GM23338 (cell line): ENCODE results near the gene KLC1. TPM values are rescaled to one million over a fixed set of nuclear protein-coding genes. Genes with fewer than 3 reads are reported as not detected.

Source experiments
- ATAC-seq: fragments of 200-7000 bp; cut with Tn5 transposase; 3 replicates; pipeline ENCODE4 v1.9.1; 2020
- DNase-seq: peaks from one replicate; pipeline ENCODE4 v3.0.0-alpha.2; 2015; ENCODE audit warnings: low spot score
- H2AFZ ChIP-seq: fragments of 200-600 bp; sonication (generic); 2 replicates; pipeline ENCODE4 v1.8.0; 2016; ENCODE audit warnings: antibody characterized with exemption, mild to moderate bottlenecking, moderate library complexity
- H3F3A ChIP-seq: fragments of 200-600 bp; sonication (generic); replicated peaks from 2 replicates; pipeline ENCODE4 v1.8.0; 2017; ENCODE audit warnings: antibody characterized with exemption, mixed run types, low read depth
- H3K27ac ChIP-seq: fragments of 200-600 bp; sonication (generic); 2 replicates; pipeline ENCODE4 v1.6.1; 2016; ENCODE audit warnings: low read depth
- H3K27me3 ChIP-seq: fragments of 200-600 bp; sonication (generic); 2 replicates; pipeline ENCODE4 v1.8.0; 2016; ENCODE audit warnings: mild to moderate bottlenecking, mixed run types, moderate library complexity; ENCODE audit not compliant: insufficient read depth
- H3K36me3 ChIP-seq: fragments of 200-600 bp; sonication (generic); 2 replicates; pipeline ENCODE4 v1.8.0; 2016; ENCODE audit warnings: mild to moderate bottlenecking; ENCODE audit not compliant: insufficient read depth
- H3K4me1 ChIP-seq: fragments of 200-600 bp; sonication (generic); 2 replicates; pipeline ENCODE4 v1.8.0; 2016; ENCODE audit warnings: mild to moderate bottlenecking, moderate library complexity; ENCODE audit not compliant: insufficient read depth
- H3K4me2 ChIP-seq: fragments of 200-600 bp; sonication (generic); 2 replicates; pipeline ENCODE4 v1.7.1; 2017; ENCODE audit warnings: mixed run types
- H3K4me3 ChIP-seq: fragments of 200-600 bp; sonication (generic); 2 replicates; pipeline ENCODE4 v1.6.1; 2016; ENCODE audit warnings: mixed run types
- H3K79me2 ChIP-seq: fragments of 200-600 bp; sonication (generic); replicated peaks from 2 replicates; pipeline ENCODE4 v1.8.0; 2017; ENCODE audit warnings: mild to moderate bottlenecking; ENCODE audit not compliant: insufficient read depth
- H3K9me2 ChIP-seq: fragments of 200-600 bp; sonication (generic); 2 replicates; pipeline ENCODE4 v1.8.0; 2017; ENCODE audit not compliant: insufficient read depth
- H4K20me1 ChIP-seq: fragments of 200-600 bp; sonication (generic); replicated peaks from 2 replicates; pipeline ENCODE4 v1.8.0; 2017; ENCODE audit warnings: mild to moderate bottlenecking; ENCODE audit not compliant: insufficient read depth
- H3K27ac Mint-ChIP-seq: 2 replicates; pipeline ENCODE4 v1.8.0; 2020; ENCODE audit warnings: inconsistent platforms, mild to moderate bottlenecking, moderate library complexity, mixed read lengths
- H3K27me3 Mint-ChIP-seq: 3 replicates; pipeline ENCODE4 v1.8.0; 2022; ENCODE audit warnings: low read depth, mild to moderate bottlenecking, moderate library complexity, mixed read lengths, inconsistent platforms; ENCODE audit not compliant: insufficient read depth, poor library complexity
- H3K36me3 Mint-ChIP-seq: 3 replicates; pipeline ENCODE4 v1.8.0; 2021; ENCODE audit warnings: low read depth, mild to moderate bottlenecking, inconsistent platforms, moderate library complexity, mixed read lengths
- H3K4me1 Mint-ChIP-seq: 3 replicates; pipeline ENCODE4 v1.8.0; 2020; ENCODE audit warnings: mild to moderate bottlenecking, inconsistent platforms, mixed read lengths
- H3K4me3 Mint-ChIP-seq: 3 replicates; pipeline ENCODE4 v1.8.0; 2021; ENCODE audit warnings: moderate library complexity, mild to moderate bottlenecking, inconsistent platforms, mixed read lengths
- H3K9me3 Mint-ChIP-seq: 3 replicates; pipeline ENCODE4 v1.8.0; 2020; ENCODE audit warnings: moderate library complexity, mild to moderate bottlenecking, inconsistent platforms, mixed read lengths
- CREB1 ChIP-seq: fragments of 250-450 bp; sonication (Bioruptor Pico); IDR thresholded peaks from 2 replicates; pipeline ENCODE4 v1.5.0; 2020; ENCODE audit warnings: low read depth, mild to moderate bottlenecking, moderate library complexity
- EZH2 ChIP-seq: fragments of 200-600 bp; sonication (generic); IDR thresholded peaks from one replicate; pipeline ENCODE4 v1.8.0; 2017; ENCODE audit warnings: antibody characterized with exemption, mild to moderate bottlenecking, low read depth; ENCODE audit not compliant: unreplicated experiment
- EZH2phosphoT487 ChIP-seq: fragments of 200-600 bp; sonication (generic); IDR thresholded peaks from one replicate; pipeline ENCODE4 v1.8.1; 2018; ENCODE audit warnings: antibody characterized with exemption; ENCODE audit not compliant: unreplicated experiment
- JUNB ChIP-seq: IDR thresholded peaks from one replicate; pipeline ENCODE4 v1.6.1; 2016; ENCODE audit warnings: antibody characterized with exemption; ENCODE audit not compliant: unreplicated experiment
- NANOG ChIP-seq: IDR thresholded peaks from 2 replicates; pipeline ENCODE4 v1.6.1; 2016; ENCODE audit warnings: antibody characterized with exemption, borderline replicate concordance
- POLR2AphosphoS5 ChIP-seq: IDR thresholded peaks from 2 replicates; pipeline ENCODE4 v1.6.1; 2016; ENCODE audit warnings: antibody characterized with exemption, low read depth
- STAT1 ChIP-seq: IDR thresholded peaks from one replicate; pipeline ENCODE4 v1.6.1; 2016; ENCODE audit warnings: antibody characterized with exemption; ENCODE audit not compliant: unreplicated experiment
- ZNF114 ChIP-seq: fragments of 250-450 bp; sonication (Bioruptor Pico); IDR thresholded peaks from 2 replicates; pipeline ENCODE4 v1.5.0; 2020; ENCODE audit warnings: mild to moderate bottlenecking, moderate library complexity
- ZNF331 ChIP-seq: fragments of 250-450 bp; sonication (Bioruptor Pico); IDR thresholded peaks from 2 replicates; pipeline ENCODE4 v1.5.0; 2020; ENCODE audit warnings: low read depth, mild to moderate bottlenecking, moderate library complexity
- polyA plus RNA-seq: library from polyadenylated mRNA; unstranded; fragments of >200 nt; fragmentation: Nextera tagmentation; extraction: Ambion mirVana; gene quantifications from 2 replicates; pipeline ENCODE4 v1.2.1, GENCODE V29; 2016
- total RNA-seq: library from RNA; depleted of rRNA; stranded (reverse); fragments of >200 nt; shearing (Covaris generic); gene quantifications from 2 replicates; pipeline ENCODE4 v1.2.3, GENCODE V29; 2014
- TF ChIP-seq, protein P1 (sequence below): fragments of 250-450 bp; sonication (Bioruptor Pico); IDR thresholded peaks from 2 replicates; pipeline ENCODE4 v1.5.0; 2020; ENCODE audit warnings: mild to moderate bottlenecking, moderate library complexity
- TF ChIP-seq, protein P2 (sequence below): IDR thresholded peaks from one replicate; pipeline ENCODE4 v1.6.1; 2018; ENCODE audit warnings: antibody characterized with exemption; ENCODE audit not compliant: unreplicated experiment
- TF ChIP-seq, protein P3 (sequence below), 2 experiments: fragments of 200-600 bp in 1 of 2; sonication (generic) in 1 of 2; conservative IDR thresholded peaks; 2 replicates each; pipeline versions ENCODE4 v1.5.1 to v1.6.1; 2016 to 2017; ENCODE audit warnings: antibody characterized with exemption in 2 of 2, low read depth in 2 of 2, mild to moderate bottlenecking in 2 of 2, moderate library complexity in 1 of 2
- TF ChIP-seq, protein P4 (sequence below): IDR thresholded peaks from 2 replicates; pipeline ENCODE4 v1.6.1; 2016; ENCODE audit warnings: antibody characterized with exemption

Gene KLC1
- total and polyA plus RNA-seq, 2 experiments from 2014 or later = 165 to 308 TPM

DNA sequence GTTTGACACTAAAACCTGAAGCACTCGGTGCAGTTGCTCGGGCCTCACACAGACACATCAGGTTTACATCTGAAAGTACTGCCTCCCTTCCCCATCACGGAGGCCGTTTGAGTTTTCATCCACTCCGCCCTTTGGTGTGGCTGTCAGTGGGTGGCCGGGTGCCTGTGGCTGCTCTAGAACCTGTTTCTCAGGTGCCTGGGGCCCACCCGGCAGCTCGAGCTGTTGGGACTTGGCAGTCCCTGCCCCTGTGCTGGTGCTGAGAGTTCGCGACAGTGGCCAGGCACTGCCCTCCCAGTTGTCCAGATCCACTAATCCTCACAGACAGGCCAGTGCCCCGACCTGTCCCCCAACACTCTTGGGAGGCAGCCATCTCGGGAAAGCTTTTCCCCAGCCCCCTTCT is 63.9 kb downstream of the KLC1 start:
- Histone ChIP-seq H3K4me2 (no peak overlapping the region), H3F3A (peaks cover 12% of the 10 kb centered on the region; the same call in 1 of the 2 replicates), H4K20me1 (peaks cover 20% of the 10 kb centered on the region), H3K9me2 (no peaks in the 10 kb centered on the region), H3K27ac (no peak overlapping the region), H2AFZ (no peak overlapping the region), H3K27me3 (no peaks in the 10 kb centered on the region), H3K4me3 (no peak overlapping the region), H3K36me3 (peaks cover 10% of the 10 kb centered on the region; the same call in 1 of the 2 replicates), H3K79me2 (peaks cover 14% of the 10 kb centered on the region; the same call in 1 of the 2 replicates), H3K4me1 (peaks cover 6% of the 10 kb centered on the region; the same call in 1 of the 2 replicates)
- Mint-ChIP-seq H3K4me1 (peaks cover 24% of the 10 kb centered on the region), H3K36me3 (peaks cover 43% of the 10 kb centered on the region), H3K27ac (no peak overlapping the region), H3K9me3 (no peaks in the 10 kb centered on the region), H3K27me3 (peaks cover 21% of the 10 kb centered on the region), H3K4me3 (no peak overlapping the region)
- no peak for DNase-seq
- TF ChIP-seq NANOG (no peak), EZH2 (no peak), EZH2phosphoT487 (no peak), CREB1 (CRISPR knock-in tag) (no peak), ZNF114 (CRISPR knock-in tag) (no peak), ZNF331 (CRISPR knock-in tag) (no peak), STAT1 (no peak), JUNB (no peak), POLR2AphosphoS5 (no peak)
- TF ChIP-seq, protein P1, sequence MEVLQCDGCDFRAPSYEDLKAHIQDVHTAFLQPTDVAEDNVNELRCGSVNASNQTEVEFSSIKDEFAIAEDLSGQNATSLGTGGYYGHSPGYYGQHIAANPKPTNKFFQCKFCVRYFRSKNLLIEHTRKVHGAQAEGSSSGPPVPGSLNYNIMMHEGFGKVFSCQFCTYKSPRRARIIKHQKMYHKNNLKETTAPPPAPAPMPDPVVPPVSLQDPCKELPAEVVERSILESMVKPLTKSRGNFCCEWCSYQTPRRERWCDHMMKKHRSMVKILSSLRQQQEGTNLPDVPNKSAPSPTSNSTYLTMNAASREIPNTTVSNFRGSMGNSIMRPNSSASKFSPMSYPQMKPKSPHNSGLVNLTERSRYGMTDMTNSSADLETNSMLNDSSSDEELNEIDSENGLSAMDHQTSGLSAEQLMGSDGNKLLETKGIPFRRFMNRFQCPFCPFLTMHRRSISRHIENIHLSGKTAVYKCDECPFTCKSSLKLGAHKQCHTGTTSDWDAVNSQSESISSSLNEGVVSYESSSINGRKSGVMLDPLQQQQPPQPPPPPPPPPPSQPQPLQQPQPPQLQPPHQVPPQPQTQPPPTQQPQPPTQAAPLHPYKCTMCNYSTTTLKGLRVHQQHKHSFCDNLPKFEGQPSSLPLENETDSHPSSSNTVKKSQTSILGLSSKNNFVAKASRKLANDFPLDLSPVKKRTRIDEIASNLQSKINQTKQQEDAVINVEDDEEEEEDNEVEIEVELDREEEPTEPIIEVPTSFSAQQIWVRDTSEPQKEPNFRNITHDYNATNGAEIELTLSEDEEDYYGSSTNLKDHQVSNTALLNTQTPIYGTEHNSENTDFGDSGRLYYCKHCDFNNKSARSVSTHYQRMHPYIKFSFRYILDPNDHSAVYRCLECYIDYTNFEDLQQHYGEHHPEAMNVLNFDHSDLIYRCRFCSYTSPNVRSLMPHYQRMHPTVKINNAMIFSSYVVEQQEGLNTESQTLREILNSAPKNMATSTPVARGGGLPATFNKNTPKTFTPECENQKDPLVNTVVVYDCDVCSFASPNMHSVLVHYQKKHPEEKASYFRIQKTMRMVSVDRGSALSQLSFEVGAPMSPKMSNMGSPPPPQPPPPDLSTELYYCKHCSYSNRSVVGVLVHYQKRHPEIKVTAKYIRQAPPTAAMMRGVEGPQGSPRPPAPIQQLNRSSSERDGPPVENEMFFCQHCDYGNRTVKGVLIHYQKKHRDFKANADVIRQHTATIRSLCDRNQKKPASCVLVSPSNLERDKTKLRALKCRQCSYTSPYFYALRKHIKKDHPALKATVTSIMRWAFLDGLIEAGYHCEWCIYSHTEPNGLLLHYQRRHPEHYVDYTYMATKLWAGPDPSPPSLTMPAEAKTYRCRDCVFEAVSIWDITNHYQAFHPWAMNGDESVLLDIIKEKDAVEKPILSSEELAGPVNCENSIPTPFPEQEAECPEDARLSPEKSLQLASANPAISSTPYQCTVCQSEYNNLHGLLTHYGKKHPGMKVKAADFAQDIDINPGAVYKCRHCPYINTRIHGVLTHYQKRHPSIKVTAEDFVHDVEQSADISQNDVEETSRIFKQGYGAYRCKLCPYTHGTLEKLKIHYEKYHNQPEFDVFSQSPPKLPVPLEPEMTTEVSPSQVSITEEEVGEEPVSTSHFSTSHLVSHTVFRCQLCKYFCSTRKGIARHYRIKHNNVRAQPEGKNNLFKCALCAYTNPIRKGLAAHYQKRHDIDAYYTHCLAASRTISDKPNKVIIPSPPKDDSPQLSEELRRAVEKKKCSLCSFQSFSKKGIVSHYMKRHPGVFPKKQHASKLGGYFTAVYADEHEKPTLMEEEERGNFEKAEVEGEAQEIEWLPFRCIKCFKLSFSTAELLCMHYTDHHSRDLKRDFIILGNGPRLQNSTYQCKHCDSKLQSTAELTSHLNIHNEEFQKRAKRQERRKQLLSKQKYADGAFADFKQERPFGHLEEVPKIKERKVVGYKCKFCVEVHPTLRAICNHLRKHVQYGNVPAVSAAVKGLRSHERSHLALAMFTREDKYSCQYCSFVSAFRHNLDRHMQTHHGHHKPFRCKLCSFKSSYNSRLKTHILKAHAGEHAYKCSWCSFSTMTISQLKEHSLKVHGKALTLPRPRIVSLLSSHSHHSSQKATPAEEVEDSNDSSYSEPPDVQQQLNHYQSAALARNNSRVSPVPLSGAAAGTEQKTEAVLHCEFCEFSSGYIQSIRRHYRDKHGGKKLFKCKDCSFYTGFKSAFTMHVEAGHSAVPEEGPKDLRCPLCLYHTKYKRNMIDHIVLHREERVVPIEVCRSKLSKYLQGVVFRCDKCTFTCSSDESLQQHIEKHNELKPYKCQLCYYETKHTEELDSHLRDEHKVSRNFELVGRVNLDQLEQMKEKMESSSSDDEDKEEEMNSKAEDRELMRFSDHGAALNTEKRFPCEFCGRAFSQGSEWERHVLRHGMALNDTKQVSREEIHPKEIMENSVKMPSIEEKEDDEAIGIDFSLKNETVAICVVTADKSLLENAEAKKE (CRISPR knock-in tag) = no peak
- TF ChIP-seq, protein P2, sequence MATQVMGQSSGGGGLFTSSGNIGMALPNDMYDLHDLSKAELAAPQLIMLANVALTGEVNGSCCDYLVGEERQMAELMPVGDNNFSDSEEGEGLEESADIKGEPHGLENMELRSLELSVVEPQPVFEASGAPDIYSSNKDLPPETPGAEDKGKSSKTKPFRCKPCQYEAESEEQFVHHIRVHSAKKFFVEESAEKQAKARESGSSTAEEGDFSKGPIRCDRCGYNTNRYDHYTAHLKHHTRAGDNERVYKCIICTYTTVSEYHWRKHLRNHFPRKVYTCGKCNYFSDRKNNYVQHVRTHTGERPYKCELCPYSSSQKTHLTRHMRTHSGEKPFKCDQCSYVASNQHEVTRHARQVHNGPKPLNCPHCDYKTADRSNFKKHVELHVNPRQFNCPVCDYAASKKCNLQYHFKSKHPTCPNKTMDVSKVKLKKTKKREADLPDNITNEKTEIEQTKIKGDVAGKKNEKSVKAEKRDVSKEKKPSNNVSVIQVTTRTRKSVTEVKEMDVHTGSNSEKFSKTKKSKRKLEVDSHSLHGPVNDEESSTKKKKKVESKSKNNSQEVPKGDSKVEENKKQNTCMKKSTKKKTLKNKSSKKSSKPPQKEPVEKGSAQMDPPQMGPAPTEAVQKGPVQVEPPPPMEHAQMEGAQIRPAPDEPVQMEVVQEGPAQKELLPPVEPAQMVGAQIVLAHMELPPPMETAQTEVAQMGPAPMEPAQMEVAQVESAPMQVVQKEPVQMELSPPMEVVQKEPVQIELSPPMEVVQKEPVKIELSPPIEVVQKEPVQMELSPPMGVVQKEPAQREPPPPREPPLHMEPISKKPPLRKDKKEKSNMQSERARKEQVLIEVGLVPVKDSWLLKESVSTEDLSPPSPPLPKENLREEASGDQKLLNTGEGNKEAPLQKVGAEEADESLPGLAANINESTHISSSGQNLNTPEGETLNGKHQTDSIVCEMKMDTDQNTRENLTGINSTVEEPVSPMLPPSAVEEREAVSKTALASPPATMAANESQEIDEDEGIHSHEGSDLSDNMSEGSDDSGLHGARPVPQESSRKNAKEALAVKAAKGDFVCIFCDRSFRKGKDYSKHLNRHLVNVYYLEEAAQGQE = no peak
- TF ChIP-seq, protein P3, sequence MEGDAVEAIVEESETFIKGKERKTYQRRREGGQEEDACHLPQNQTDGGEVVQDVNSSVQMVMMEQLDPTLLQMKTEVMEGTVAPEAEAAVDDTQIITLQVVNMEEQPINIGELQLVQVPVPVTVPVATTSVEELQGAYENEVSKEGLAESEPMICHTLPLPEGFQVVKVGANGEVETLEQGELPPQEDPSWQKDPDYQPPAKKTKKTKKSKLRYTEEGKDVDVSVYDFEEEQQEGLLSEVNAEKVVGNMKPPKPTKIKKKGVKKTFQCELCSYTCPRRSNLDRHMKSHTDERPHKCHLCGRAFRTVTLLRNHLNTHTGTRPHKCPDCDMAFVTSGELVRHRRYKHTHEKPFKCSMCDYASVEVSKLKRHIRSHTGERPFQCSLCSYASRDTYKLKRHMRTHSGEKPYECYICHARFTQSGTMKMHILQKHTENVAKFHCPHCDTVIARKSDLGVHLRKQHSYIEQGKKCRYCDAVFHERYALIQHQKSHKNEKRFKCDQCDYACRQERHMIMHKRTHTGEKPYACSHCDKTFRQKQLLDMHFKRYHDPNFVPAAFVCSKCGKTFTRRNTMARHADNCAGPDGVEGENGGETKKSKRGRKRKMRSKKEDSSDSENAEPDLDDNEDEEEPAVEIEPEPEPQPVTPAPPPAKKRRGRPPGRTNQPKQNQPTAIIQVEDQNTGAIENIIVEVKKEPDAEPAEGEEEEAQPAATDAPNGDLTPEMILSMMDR (conservative IDR thresholded peaks at IDR 0.05; ENCODE audit: low read depth in 2 of 2) = no peak
- TF ChIP-seq, protein P4, sequence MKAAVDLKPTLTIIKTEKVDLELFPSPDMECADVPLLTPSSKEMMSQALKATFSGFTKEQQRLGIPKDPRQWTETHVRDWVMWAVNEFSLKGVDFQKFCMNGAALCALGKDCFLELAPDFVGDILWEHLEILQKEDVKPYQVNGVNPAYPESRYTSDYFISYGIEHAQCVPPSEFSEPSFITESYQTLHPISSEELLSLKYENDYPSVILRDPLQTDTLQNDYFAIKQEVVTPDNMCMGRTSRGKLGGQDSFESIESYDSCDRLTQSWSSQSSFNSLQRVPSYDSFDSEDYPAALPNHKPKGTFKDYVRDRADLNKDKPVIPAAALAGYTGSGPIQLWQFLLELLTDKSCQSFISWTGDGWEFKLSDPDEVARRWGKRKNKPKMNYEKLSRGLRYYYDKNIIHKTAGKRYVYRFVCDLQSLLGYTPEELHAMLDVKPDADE = no peak
- no peak for ATAC-seq
